CD14-positive monocyte (primary cell): ENCODE data around the gene LGR4. TPM values are rescaled to one million over a fixed set of nuclear protein-coding genes. Genes with fewer than 3 reads are reported as not detected.

Experiments
- DNase-seq, 3 donors: peaks; one replicate each; pipeline ENCODE4 v3.0.0-alpha.2; 2011 to 2022
- H2AFZ ChIP-seq: 2 replicates; pipeline ENCODE4 v1.6.0; 2012; ENCODE audit warnings: mild to moderate bottlenecking, low read depth, low read length, inconsistent platforms; ENCODE audit not compliant: insufficient read depth, poor library complexity, severe bottlenecking
- H3K27ac ChIP-seq, 2 donors: 1 replicate in 1 of 2; 2 replicates in 1 of 2; pipeline ENCODE4 v1.5.1; 2012 to 2013; ENCODE audit warnings: low read length in 2 of 2, control low read depth in 1 of 2, inconsistent platforms in 1 of 2, low read depth in 1 of 2, mild to moderate bottlenecking in 1 of 2
- H3K27me3 ChIP-seq, 2 donors: one replicate each; pipeline versions ENCODE4 v1.6.0 to v1.6.1; 2011 to 2013; ENCODE audit warnings: low read length in 2 of 2; ENCODE audit not compliant: control insufficient read depth in 2 of 2, insufficient read depth in 2 of 2
- H3K36me3 ChIP-seq, 2 donors: replicated peaks in 1 of 2; 1 replicate in 1 of 2; 2 replicates in 1 of 2; pipeline versions ENCODE4 v1.5.1 to v1.6.1; 2012 to 2013; ENCODE audit warnings: low read length in 2 of 2, control low read depth in 1 of 2, inconsistent platforms in 1 of 2, mild to moderate bottlenecking in 1 of 2; ENCODE audit not compliant: insufficient read depth in 2 of 2, control insufficient read depth in 1 of 2
- H3K4me1 ChIP-seq, 2 donors: 1 replicate in 1 of 2; 2 replicates in 1 of 2; pipeline versions ENCODE4 v1.5.1 to v1.6.1; 2012 to 2013; ENCODE audit warnings: low read length in 2 of 2, control low read depth in 1 of 2, inconsistent platforms in 1 of 2, mild to moderate bottlenecking in 1 of 2, moderate library complexity in 1 of 2; ENCODE audit not compliant: insufficient read depth in 2 of 2, control insufficient read depth in 1 of 2
- H3K4me2 ChIP-seq: replicated peaks from 2 replicates; pipeline ENCODE3; 2012; ENCODE audit warnings: low read length, moderate library complexity, mild to moderate bottlenecking; ENCODE audit not compliant: poor library complexity, severe bottlenecking; ENCODE audit errors: extremely low read depth
- H3K4me3 ChIP-seq, 3 experiments: fragments of 200-600 bp in 1 of 3; sonication (generic) in 1 of 3; replicated peaks in 1 of 3; 1 replicate in 2 of 3; 2 replicates in 1 of 3; pipeline ENCODE4 v1.5.1; 2011 to 2013; ENCODE audit warnings: low read length in 3 of 3, mild to moderate bottlenecking in 3 of 3, control low read depth in 2 of 3, low read depth in 2 of 3, inconsistent platforms in 1 of 3, moderate library complexity in 1 of 3
- H3K79me2 ChIP-seq: 2 replicates; pipeline ENCODE4 v1.6.0; 2012; ENCODE audit warnings: mild to moderate bottlenecking, control low read depth, inconsistent platforms, low read length, moderate library complexity; ENCODE audit not compliant: insufficient read depth
- H3K9ac ChIP-seq: 2 replicates; pipeline ENCODE4 v1.6.0; 2017; ENCODE audit warnings: low read length, mild to moderate bottlenecking; ENCODE audit not compliant: insufficient read depth, poor library complexity, severe bottlenecking
- H3K9me3 ChIP-seq, 2 donors: replicated peaks in 1 of 2; 1 replicate in 1 of 2; 2 replicates in 1 of 2; pipeline versions ENCODE4 v1.5.1 to v1.6.1; 2012 to 2013; ENCODE audit warnings: low read length in 2 of 2, control low read depth in 1 of 2; ENCODE audit not compliant: control insufficient read depth in 1 of 2, insufficient read depth in 1 of 2
- H4K20me1 ChIP-seq: 2 replicates; pipeline ENCODE4 v1.6.0; 2012; ENCODE audit warnings: mild to moderate bottlenecking, low read length, control low read depth, moderate library complexity; ENCODE audit not compliant: insufficient read depth
- H3K27ac Mint-ChIP-seq, 7 donors: one replicate each; pipeline ENCODE4 v1.8.0; 2020; ENCODE audit warnings: mild to moderate bottlenecking in 7 of 7, mixed read lengths in 7 of 7, moderate library complexity in 6 of 7, inconsistent platforms in 2 of 7
- H3K27me3 Mint-ChIP-seq, 3 donors: one replicate each; pipeline ENCODE4 v1.8.0; 2021 to 2022; ENCODE audit warnings: low read depth in 3 of 3, mild to moderate bottlenecking in 3 of 3, mixed read lengths in 3 of 3, moderate library complexity in 3 of 3, inconsistent platforms in 1 of 3
- H3K36me3 Mint-ChIP-seq, 2 donors: one replicate each; pipeline ENCODE4 v1.8.0; 2020; ENCODE audit warnings: mixed read lengths in 2 of 2, inconsistent platforms in 1 of 2, mild to moderate bottlenecking in 1 of 2
- H3K4me1 Mint-ChIP-seq: one replicate; pipeline ENCODE4 v1.8.0; 2020; ENCODE audit warnings: mild to moderate bottlenecking, mixed read lengths
- H3K4me3 Mint-ChIP-seq, 2 donors: one replicate each; pipeline ENCODE4 v1.8.0; 2020; ENCODE audit warnings: mild to moderate bottlenecking in 2 of 2, mixed read lengths in 2 of 2, moderate library complexity in 1 of 2
- H3K9me3 Mint-ChIP-seq, 7 donors: one replicate each; pipeline ENCODE4 v1.8.0; 2020 to 2022; ENCODE audit warnings: mixed read lengths in 7 of 7, mild to moderate bottlenecking in 6 of 7, moderate library complexity in 6 of 7, inconsistent platforms in 2 of 7
- CTCF ChIP-seq: fragments of 200-600 bp; IDR thresholded peaks from one replicate; pipeline ENCODE4 v1.8.0; 2022; ENCODE audit warnings: antibody characterized with exemption, mild to moderate bottlenecking
- WGBS: methylation state at CpG from one replicate; pipeline ENCODE4 v1.1.5; 2013; ENCODE audit warnings: missing lambda C conversion rate; ENCODE audit not compliant: insufficient coverage; 5-methylcytosine and 5-hydroxymethylcytosine counted together
- intact Hi-C, 2 donors: fragments of 100-400 bp; cut with micrococcal nuclease; formaldehyde crosslinking; loops; one replicate each; pipeline versions ENCODE4 v1.15.0 to v1.15.1; 2023
- polyA plus RNA-seq, 3 donors: library from polyadenylated mRNA; depleted of rRNA in 1 of 3; unstranded in 2 of 3; stranded (reverse) in 1 of 3; fragments of 300-500 nt in 2 of 3; fragments of >200 nt in 1 of 3; fragmentation: Illumina TruSeq in 2 of 3; gene quantifications; 1 replicate in 2 of 3; 2 replicates in 1 of 3; pipeline ENCODE4 v1.2.3, GENCODE V29; 2012 to 2021

The LGR4 gene
- polyA plus RNA-seq, 3 donors, result 0.67 to 0.92 (median 0.72) TPM

GRCh38 chr11:27418356-27418755, 54.2 kb downstream of the LGR4 start:
- no peak overlapping the region for H2AFZ ChIP-seq
- no peak overlapping the region for H3K27ac Mint-ChIP-seq
- no peak for DNase-seq
- H3K4me3 ChIP-seq, result no peak overlapping the region
- WGBS, result no CpG with 5 or more reads among the region's 1 CpG
- H3K79me2 ChIP-seq, result no peaks in the 10 kb centered on the region
- intact Hi-C loops, result no loop called here
- H3K4me1 Mint-ChIP-seq, result peaks cover 6% of the 10 kb centered on the region
- no peaks in the 10 kb centered on the region for H3K27me3 Mint-ChIP-seq
- no peak overlapping the region for H3K4me3 Mint-ChIP-seq
- no peak overlapping the region for H3K4me2 ChIP-seq
- H3K27ac ChIP-seq, result no peak overlapping the region
- peaks cover 0 to 5% of the 10 kb centered on the region in 2 donors for H3K4me1 ChIP-seq
- H3K9ac ChIP-seq, result no peak overlapping the region
- no peaks in the 10 kb centered on the region for H3K27me3 ChIP-seq
- no peaks in the 10 kb centered on the region for H3K9me3 ChIP-seq
- peaks cover 0 to 4% (median 2%) of the 10 kb centered on the region in 7 donors for H3K9me3 Mint-ChIP-seq
- no peaks in the 10 kb centered on the region for H4K20me1 ChIP-seq
- no peaks in the 10 kb centered on the region for H3K36me3 ChIP-seq
- no peak for TF ChIP-seq CTCF
- H3K36me3 Mint-ChIP-seq, result no peaks in the 10 kb centered on the region

GRCh38 chr11:27416568-27417176, 55.9 kb downstream of the LGR4 start:
- Mint-ChIP-seq H3K4me3 (no peak overlapping the region), H3K4me1 (no peaks in the 10 kb centered on the region), H3K27ac (no peak overlapping the region), H3K9me3 (peaks cover 0 to 4% (median 2%) of the 10 kb centered on the region in 7 donors), H3K36me3 (no peaks in the 10 kb centered on the region), H3K27me3 (no peaks in the 10 kb centered on the region)
- Histone ChIP-seq H3K9ac (no peak overlapping the region), H3K4me2 (no peak overlapping the region), H3K27ac (no peak overlapping the region), H3K27me3 (no peaks in the 10 kb centered on the region), H2AFZ (no peak overlapping the region), H3K36me3 (no peaks in the 10 kb centered on the region), H4K20me1 (no peaks in the 10 kb centered on the region), H3K4me3 (no peak overlapping the region), H3K9me3 (no peaks in the 10 kb centered on the region), H3K4me1 (no peaks in the 10 kb centered on the region), H3K79me2 (no peaks in the 10 kb centered on the region)
- TF ChIP-seq CTCF, result no peak
- WGBS, result no CpG with 5 or more reads among the region's 2 CpGs
- intact Hi-C loops, result no loop called here
- no peak for DNase-seq
